ENCODE data around the gene MAD1L1. TPM values are rescaled to one million over a fixed set of nuclear protein-coding genes. Genes with fewer than 3 reads are reported as not detected.

MAD1L1 gene
- total RNA-seq, 4 donors from 2014 or later: 21.0 to 49.7 (median 29.8) TPM

DNA sequence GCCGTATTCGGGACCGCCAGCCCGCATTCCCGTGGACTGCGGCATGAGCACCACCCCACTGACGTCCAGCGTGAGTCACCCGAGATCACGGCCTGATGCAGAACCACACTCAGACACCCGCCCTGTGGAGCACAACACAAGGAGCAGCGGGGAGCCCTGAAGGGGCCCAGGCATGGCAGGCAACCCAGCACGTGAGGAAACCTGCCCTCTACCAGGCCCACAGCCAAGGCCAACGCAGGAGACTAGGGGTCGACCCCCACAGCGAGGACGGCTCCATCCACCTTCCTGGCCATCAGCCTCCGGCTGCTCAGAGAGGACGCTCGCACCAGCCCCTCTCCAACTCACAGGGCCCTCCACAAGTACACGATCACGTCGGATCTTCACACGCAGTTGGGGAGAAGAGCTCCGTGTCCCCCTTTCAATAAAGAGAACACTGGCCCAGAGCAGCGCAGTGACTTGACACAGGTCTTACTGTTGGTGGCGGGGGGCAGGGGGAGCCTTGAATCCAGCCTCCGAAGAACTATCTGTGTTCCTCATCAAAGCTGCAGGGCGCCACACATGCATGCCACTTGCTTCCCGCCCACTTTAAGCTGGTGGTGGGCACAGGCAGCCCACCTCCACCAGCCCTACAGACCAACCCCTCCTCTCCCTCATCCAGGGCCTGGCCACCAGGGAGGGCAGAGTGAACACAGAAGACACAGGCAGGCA is 22.0 kb downstream of the MAD1L1 start:
- TF ChIP-seq, protein P1, sequence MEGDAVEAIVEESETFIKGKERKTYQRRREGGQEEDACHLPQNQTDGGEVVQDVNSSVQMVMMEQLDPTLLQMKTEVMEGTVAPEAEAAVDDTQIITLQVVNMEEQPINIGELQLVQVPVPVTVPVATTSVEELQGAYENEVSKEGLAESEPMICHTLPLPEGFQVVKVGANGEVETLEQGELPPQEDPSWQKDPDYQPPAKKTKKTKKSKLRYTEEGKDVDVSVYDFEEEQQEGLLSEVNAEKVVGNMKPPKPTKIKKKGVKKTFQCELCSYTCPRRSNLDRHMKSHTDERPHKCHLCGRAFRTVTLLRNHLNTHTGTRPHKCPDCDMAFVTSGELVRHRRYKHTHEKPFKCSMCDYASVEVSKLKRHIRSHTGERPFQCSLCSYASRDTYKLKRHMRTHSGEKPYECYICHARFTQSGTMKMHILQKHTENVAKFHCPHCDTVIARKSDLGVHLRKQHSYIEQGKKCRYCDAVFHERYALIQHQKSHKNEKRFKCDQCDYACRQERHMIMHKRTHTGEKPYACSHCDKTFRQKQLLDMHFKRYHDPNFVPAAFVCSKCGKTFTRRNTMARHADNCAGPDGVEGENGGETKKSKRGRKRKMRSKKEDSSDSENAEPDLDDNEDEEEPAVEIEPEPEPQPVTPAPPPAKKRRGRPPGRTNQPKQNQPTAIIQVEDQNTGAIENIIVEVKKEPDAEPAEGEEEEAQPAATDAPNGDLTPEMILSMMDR (IDR thresholded peaks at IDR 0.05; ENCODE audit: low read depth): no peak

- TF ChIP-seq, protein P1 (IDR thresholded peaks at IDR 0.05; ENCODE audit: low read depth): no peak
These were observed 22.8 kb downstream of the MAD1L1 start for GRCh38 chr7:2209961-2210323.

- TF ChIP-seq, protein P1 (IDR thresholded peaks at IDR 0.05; ENCODE audit: low read depth): no peak
These were observed 23.4 kb downstream of the MAD1L1 start for GRCh38 chr7:2209146-2209960.

GRCh38 chr7:2208712-2209111 is 24.0 kb downstream of the MAD1L1 start:
- TF ChIP-seq, protein P1 (IDR thresholded peaks at IDR 0.05; ENCODE audit: low read depth): no peak

GRCh38 chr7:2205036-2205780 is 27.5 kb downstream of the MAD1L1 start:
- TF ChIP-seq, protein P1 (IDR thresholded peaks at IDR 0.05; ENCODE audit: low read depth): no peak

GRCh38 chr7:2204446-2204845 is 28.3 kb downstream of the MAD1L1 start:
- TF ChIP-seq, protein P1 (IDR thresholded peaks at IDR 0.05; ENCODE audit: low read depth): no peak
